Neuronal stem cell (in vitro differentiated cells): ENCODE results near the gene GINS1.

ENCODE experiments used
- DNase-seq: peaks from one replicate; pipeline ENCODE4 v3.0.0-alpha.2; 2013; ENCODE audit warnings: low spot score
- H2AFZ ChIP-seq: one replicate; pipeline ENCODE4 v1.6.1; 2013; ENCODE audit warnings: mild to moderate bottlenecking, low read length, inconsistent platforms
- H2AK5ac ChIP-seq: 2 replicates; pipeline ENCODE4 v1.6.1; 2013; ENCODE audit warnings: low read depth, mild to moderate bottlenecking, inconsistent platforms, low read length, moderate library complexity, mixed read lengths
- H2BK120ac ChIP-seq: 2 replicates; pipeline ENCODE4 v1.6.1; 2013; ENCODE audit warnings: low read depth, mild to moderate bottlenecking, inconsistent platforms, low read length, moderate library complexity, mixed read lengths
- H2BK12ac ChIP-seq: one replicate; pipeline ENCODE4 v1.6.1; 2013; ENCODE audit warnings: low read length, inconsistent platforms
- H2BK15ac ChIP-seq: 2 replicates; pipeline ENCODE4 v1.6.1; 2013; ENCODE audit warnings: mild to moderate bottlenecking, low read length, inconsistent platforms, mixed read lengths
- H2BK5ac ChIP-seq: one replicate; pipeline ENCODE4 v1.6.1; 2013; ENCODE audit warnings: inconsistent platforms, mild to moderate bottlenecking, low read length, moderate library complexity
- H3K14ac ChIP-seq: one replicate; pipeline ENCODE4 v1.6.1; 2013; ENCODE audit warnings: low read length, inconsistent platforms
- H3K18ac ChIP-seq: 2 replicates; pipeline ENCODE4 v1.6.1; 2013; ENCODE audit warnings: low read length, inconsistent platforms
- H3K23ac ChIP-seq: 2 replicates; pipeline ENCODE4 v1.6.1; 2013; ENCODE audit warnings: low read depth, mild to moderate bottlenecking, mixed read lengths, low read length, inconsistent platforms; ENCODE audit not compliant: poor library complexity
- H3K27ac ChIP-seq: replicated peaks from 3 replicates; pipeline ENCODE4 v1.5.1; 2013; ENCODE audit warnings: low read length, inconsistent platforms
- H3K27me3 ChIP-seq, 3 experiments: 2 replicates each; pipeline ENCODE4 v1.6.1; 2013; ENCODE audit warnings: low read length in 3 of 3, mild to moderate bottlenecking in 2 of 3, inconsistent platforms in 1 of 3, low read depth in 1 of 3, mixed read lengths in 1 of 3, moderate library complexity in 1 of 3; ENCODE audit not compliant: control insufficient read depth in 3 of 3, insufficient read depth in 3 of 3
- H3K36me3 ChIP-seq, 2 donors: replicated peaks in 1 of 2; 2 replicates each; pipeline ENCODE4 v1.6.1; 2013; ENCODE audit warnings: low read length in 2 of 2; ENCODE audit not compliant: control insufficient read depth in 2 of 2, insufficient read depth in 2 of 2
- H3K4ac ChIP-seq: 2 replicates; pipeline ENCODE4 v1.6.1; 2013; ENCODE audit warnings: inconsistent platforms, mild to moderate bottlenecking, low read length, moderate library complexity
- H3K4me1 ChIP-seq, 2 donors: 1 replicate in 1 of 2; 2 replicates in 1 of 2; pipeline ENCODE4 v1.6.1; 2013; ENCODE audit warnings: low read length in 2 of 2, low read depth in 1 of 2; ENCODE audit not compliant: control insufficient read depth in 2 of 2, insufficient read depth in 1 of 2
- H3K4me2 ChIP-seq: one replicate; pipeline ENCODE4 v1.6.1; 2013; ENCODE audit warnings: mild to moderate bottlenecking, low read length, inconsistent platforms; ENCODE audit not compliant: insufficient read depth, poor library complexity, severe bottlenecking
- H3K4me3 ChIP-seq, 2 donors: 2 replicates each; pipeline ENCODE4 v1.5.1; 2013; ENCODE audit warnings: low read length in 2 of 2, mild to moderate bottlenecking in 2 of 2, inconsistent platforms in 1 of 2, moderate library complexity in 1 of 2
- H3K79me1 ChIP-seq: one replicate; pipeline ENCODE4 v1.6.1; 2013; ENCODE audit warnings: low read depth, mild to moderate bottlenecking, inconsistent platforms, low read length, moderate library complexity
- H3K9ac ChIP-seq: one replicate; pipeline ENCODE4 v1.6.1; 2013; ENCODE audit warnings: mild to moderate bottlenecking, low read depth, low read length, inconsistent platforms; ENCODE audit not compliant: poor library complexity
- H3K9me3 ChIP-seq, 2 donors: replicated peaks in 1 of 2; 2 replicates each; pipeline versions ENCODE3 to v1.6.1; 2013; ENCODE audit warnings: low read length in 2 of 2, mild to moderate bottlenecking in 2 of 2, inconsistent platforms in 1 of 2, low read depth in 1 of 2, mixed read lengths in 1 of 2, moderate library complexity in 1 of 2; ENCODE audit not compliant: control insufficient read depth in 2 of 2, insufficient read depth in 1 of 2
- H4K8ac ChIP-seq: one replicate; pipeline ENCODE4 v1.6.1; 2013; ENCODE audit warnings: low read depth, mild to moderate bottlenecking, inconsistent platforms, low read length, moderate library complexity
- H4K91ac ChIP-seq: one replicate; pipeline ENCODE4 v1.6.1; 2013; ENCODE audit warnings: low read length, low read depth, mild to moderate bottlenecking, inconsistent platforms; ENCODE audit not compliant: poor library complexity
- WGBS, 2 donors: extraction: QIAGEN DNeasy Blood & Tissue Kit; methylation state at CpG; one replicate each; pipeline ENCODE4 v1.1.7; 2013; ENCODE audit warnings: missing lambda C conversion rate in 2 of 2, mixed read lengths in 1 of 2; ENCODE audit not compliant: insufficient read length in 2 of 2, insufficient replicate concordance in 1 of 2; ENCODE audit errors: extremely low coverage in 2 of 2; 5-methylcytosine and 5-hydroxymethylcytosine counted together

Gene GINS1

GRCh38 chr20:25364879-25365699, 42.4 kb upstream of the GINS1 start:
- Histone ChIP-seq H3K4me1 (peaks cover 0 to 1% of the 10 kb centered on the region in 2 donors), H3K9ac (no peak overlapping the region), H3K27me3 (no peaks in the 10 kb centered on the region), H2AFZ (no peak overlapping the region), H3K18ac (no peak overlapping the region), H4K8ac (no peak overlapping the region), H3K4ac (no peak overlapping the region), H3K4me3 (no peak overlapping the region), H2BK15ac (no peak overlapping the region), H2BK12ac (no peak overlapping the region), H3K14ac (no peak overlapping the region), H2BK120ac (no peak overlapping the region), H3K23ac (no peak overlapping the region), H3K9me3 (no peaks in the 10 kb centered on the region), H3K4me2 (no peak overlapping the region), H2AK5ac (no peak overlapping the region), H4K91ac (no peak overlapping the region), H3K36me3 (no peaks in the 10 kb centered on the region), H2BK5ac (no peak overlapping the region), H3K27ac (no peak overlapping the region), H3K79me1 (peaks cover 2% of the 10 kb centered on the region)
- DNase-seq, result no peak
- WGBS, 2 donors, result no CpG with 5 or more reads among the region's 2 CpGs

GRCh38 chr20:25368526-25368925, 38.9 kb upstream of the GINS1 start:
- Histone ChIP-seq H3K14ac (no peak overlapping the region), H2BK15ac (no peak overlapping the region), H3K27me3 (no peaks in the 10 kb centered on the region), H3K4me2 (no peak overlapping the region), H4K91ac (no peak overlapping the region), H2AK5ac (no peak overlapping the region), H2AFZ (no peak overlapping the region), H4K8ac (no peak overlapping the region), H3K9ac (no peak overlapping the region), H3K4me1 (peaks cover 0 to 1% of the 10 kb centered on the region in 2 donors), H3K9me3 (peaks cover 0 to 7% of the 10 kb centered on the region in 2 donors), H2BK12ac (no peak overlapping the region), H2BK5ac (no peak overlapping the region), H3K36me3 (no peaks in the 10 kb centered on the region), H2BK120ac (no peak overlapping the region), H3K27ac (no peak overlapping the region), H3K79me1 (no peaks in the 10 kb centered on the region), H3K23ac (no peak overlapping the region), H3K18ac (no peak overlapping the region), H3K4ac (no peak overlapping the region), H3K4me3 (no peak overlapping the region)
- no CpG with 5 or more reads among the region's 10 CpGs for WGBS, 2 donors
- DNase-seq, result no peak

DNA sequence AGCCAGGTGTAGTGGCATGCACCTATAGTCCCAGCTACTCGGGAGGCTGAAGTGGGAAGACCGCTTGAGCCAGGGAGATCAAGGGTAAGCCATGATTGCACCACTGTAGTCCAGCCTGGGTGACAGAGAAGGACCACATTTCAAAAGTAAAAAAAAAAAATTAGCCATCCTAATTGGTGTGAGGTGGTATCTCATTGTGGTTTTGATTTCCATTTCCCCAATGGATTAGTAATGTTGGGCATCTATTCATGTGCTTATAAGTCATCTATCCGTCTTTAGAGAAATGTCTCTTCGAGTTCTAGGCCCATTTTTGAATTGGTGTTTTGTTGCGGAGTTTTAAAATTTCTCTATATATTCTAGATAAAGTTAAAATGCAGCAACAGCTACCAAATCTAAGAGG, 38.5 kb upstream of the GINS1 start:
- Histone ChIP-seq H4K8ac (no peak overlapping the region), H3K27ac (no peak overlapping the region), H2BK15ac (no peak overlapping the region), H3K36me3 (no peaks in the 10 kb centered on the region), H3K4me2 (no peak overlapping the region), H3K14ac (no peak overlapping the region), H2BK5ac (no peak overlapping the region), H2AFZ (no peak overlapping the region), H3K9me3 (peaks cover 0 to 7% of the 10 kb centered on the region in 2 donors), H4K91ac (no peak overlapping the region), H3K4me1 (peaks cover 0 to 1% of the 10 kb centered on the region in 2 donors), H2AK5ac (no peak overlapping the region), H3K4me3 (no peak overlapping the region), H3K18ac (no peak overlapping the region), H2BK120ac (no peak overlapping the region), H3K4ac (no peak overlapping the region), H3K9ac (no peak overlapping the region), H3K27me3 (no peaks in the 10 kb centered on the region), H3K79me1 (no peaks in the 10 kb centered on the region), H2BK12ac (no peak overlapping the region), H3K23ac (no peak overlapping the region)
- DNase-seq, result no peak
- WGBS, 2 donors, result no CpG with 5 or more reads among the region's 5 CpGs

DNA sequence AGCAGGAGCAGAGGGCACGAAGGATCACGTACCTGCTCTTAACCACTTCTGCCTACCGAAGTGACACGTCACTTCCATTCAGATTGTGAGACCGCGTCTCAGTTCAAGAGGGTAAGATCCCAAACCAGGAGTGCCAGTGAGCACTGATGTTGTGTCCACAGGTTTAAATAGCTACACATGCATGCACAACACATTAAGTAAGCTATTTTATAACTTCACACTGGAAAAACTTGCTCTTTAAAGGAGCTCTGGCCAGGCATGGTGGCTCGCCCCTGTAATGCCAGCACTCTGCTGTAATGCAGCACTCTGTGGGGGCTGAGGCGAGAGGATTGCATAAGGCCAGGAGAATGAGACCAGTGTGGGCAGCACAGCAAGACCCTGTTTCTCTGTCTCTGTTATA, 37.9 kb upstream of the GINS1 start:
- peaks cover 0 to 7% of the 10 kb centered on the region in 2 donors for H3K9me3 ChIP-seq
- H3K23ac ChIP-seq, result no peak overlapping the region
- H2BK120ac ChIP-seq, result no peak overlapping the region
- no peak overlapping the region for H3K18ac ChIP-seq
- peaks cover 0 to 1% of the 10 kb centered on the region in 2 donors for H3K4me1 ChIP-seq
- H2AK5ac ChIP-seq, result no peak overlapping the region
- no peak overlapping the region for H3K4ac ChIP-seq
- H3K9ac ChIP-seq, result no peak overlapping the region
- WGBS, 2 donors, result no CpG with 5 or more reads among the region's 8 CpGs
- H2BK12ac ChIP-seq, result no peak overlapping the region
- H3K36me3 ChIP-seq, result no peaks in the 10 kb centered on the region
- H4K91ac ChIP-seq, result no peak overlapping the region
- H2AFZ ChIP-seq, result no peak overlapping the region
- H3K27me3 ChIP-seq, result no peaks in the 10 kb centered on the region
- H3K27ac ChIP-seq, result no peak overlapping the region
- H3K79me1 ChIP-seq, result no peaks in the 10 kb centered on the region
- H2BK15ac ChIP-seq, result no peak overlapping the region
- no peak overlapping the region for H4K8ac ChIP-seq
- H3K4me3 ChIP-seq, result no peak overlapping the region
- H3K14ac ChIP-seq, result no peak overlapping the region
- H3K4me2 ChIP-seq, result no peak overlapping the region
- DNase-seq, result no peak
- H2BK5ac ChIP-seq, result no peak overlapping the region
